T-helper 1 cell treated with Interleukin-12 subunit alpha and Interleukin-12 subunit beta and Interleukin-4 antibody, amounts not matched to agents 30 μg/mL and 1 μg/mL, for 36 hours (primary cell): ENCODE results near the gene GIMAP1.

Source experiments
- H3K27ac Mint-ChIP-seq: one replicate; pipeline ENCODE4 v1.8.0; 2021; ENCODE audit warnings: mild to moderate bottlenecking, mixed read lengths
- H3K27me3 Mint-ChIP-seq: one replicate; pipeline ENCODE4 v1.8.0; 2021; ENCODE audit warnings: low read depth, mixed read lengths
- H3K36me3 Mint-ChIP-seq: one replicate; pipeline ENCODE4 v1.8.0; 2021; ENCODE audit warnings: low read depth, mixed read lengths
- H3K4me1 Mint-ChIP-seq: one replicate; pipeline ENCODE4 v1.8.0; 2021; ENCODE audit warnings: low read depth, mixed read lengths
- H3K4me3 Mint-ChIP-seq: one replicate; pipeline ENCODE4 v1.8.0; 2021; ENCODE audit warnings: mild to moderate bottlenecking, moderate library complexity, mixed read lengths
- H3K9me3 Mint-ChIP-seq: one replicate; pipeline ENCODE4 v1.8.0; 2021; ENCODE audit warnings: mixed read lengths

GIMAP1 gene

DNA sequence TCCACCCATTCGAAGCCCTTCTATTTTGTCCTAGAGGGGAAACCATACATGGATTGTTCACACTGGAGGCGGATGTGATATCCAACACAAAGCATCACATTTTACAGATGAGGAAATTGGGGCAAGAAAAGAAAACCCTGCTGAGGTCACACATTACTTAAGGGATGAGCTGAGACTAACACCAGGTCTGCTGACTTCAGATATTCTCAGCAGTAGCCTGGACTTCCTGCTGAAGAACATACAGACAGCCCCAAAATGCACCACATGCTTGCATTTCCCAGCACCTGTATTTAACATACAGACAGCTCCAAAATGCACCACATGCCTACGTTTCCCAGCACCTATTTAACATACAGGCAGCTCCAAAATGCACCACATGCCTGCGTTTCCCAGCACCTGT, 32.0 kb downstream of the GIMAP1 start:
- H3K27me3 Mint-ChIP-seq, result no peaks in the 10 kb centered on the region
- no peaks in the 10 kb centered on the region for H3K9me3 Mint-ChIP-seq
- H3K4me1 Mint-ChIP-seq, result peaks cover 74% of the 10 kb centered on the region
- peaks cover 42% of the 10 kb centered on the region for H3K36me3 Mint-ChIP-seq
- peak overlapping the region; percentile 77 for H3K4me3 Mint-ChIP-seq
- H3K27ac Mint-ChIP-seq, result peak overlapping the region; percentile 85

GRCh38 chr7:150751702-150752101, 35.3 kb downstream of the GIMAP1 start:
- H3K4me3 Mint-ChIP-seq, result no peak overlapping the region
- peaks cover 4% of the 10 kb centered on the region for H3K27me3 Mint-ChIP-seq
- H3K4me1 Mint-ChIP-seq, result peaks cover 72% of the 10 kb centered on the region
- H3K9me3 Mint-ChIP-seq, result no peaks in the 10 kb centered on the region
- H3K36me3 Mint-ChIP-seq, result peaks cover 16% of the 10 kb centered on the region
- peak overlapping the region; percentile 15 for H3K27ac Mint-ChIP-seq

DNA sequence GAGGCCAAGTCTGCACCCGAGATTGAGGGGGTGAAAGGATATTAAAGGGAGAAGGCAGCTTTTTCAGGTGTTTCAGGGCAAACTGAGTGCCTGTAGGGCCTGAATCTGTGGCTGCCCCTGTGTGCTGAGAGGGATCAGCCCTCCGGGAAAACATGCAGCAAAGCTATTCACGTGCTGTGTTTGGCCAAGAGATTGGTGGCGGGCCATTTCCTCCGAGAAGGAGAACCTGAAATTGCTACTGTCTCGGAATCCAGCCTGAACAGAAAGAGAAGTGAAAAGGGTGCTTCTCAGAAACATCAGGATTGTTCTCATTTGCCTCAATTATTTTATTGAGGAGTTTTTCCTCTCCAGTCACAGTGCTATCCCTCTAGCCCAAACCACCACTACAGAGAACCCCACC, 36.8 kb downstream of the GIMAP1 start:
- H3K27ac Mint-ChIP-seq, result no peak overlapping the region
- no peak overlapping the region for H3K4me3 Mint-ChIP-seq
- no peaks in the 10 kb centered on the region for H3K9me3 Mint-ChIP-seq
- peaks cover 4% of the 10 kb centered on the region for H3K27me3 Mint-ChIP-seq
- peaks cover 6% of the 10 kb centered on the region for H3K36me3 Mint-ChIP-seq
- peaks cover 64% of the 10 kb centered on the region for H3K4me1 Mint-ChIP-seq

- H3K27ac Mint-ChIP-seq, result peak overlapping the region; percentile 92
- H3K4me3 Mint-ChIP-seq, result peak overlapping the region; percentile 56
- peaks cover 5% of the 10 kb centered on the region for H3K36me3 Mint-ChIP-seq
- H3K27me3 Mint-ChIP-seq, result peaks cover 4% of the 10 kb centered on the region
- H3K9me3 Mint-ChIP-seq, result no peaks in the 10 kb centered on the region
- H3K4me1 Mint-ChIP-seq, result peaks cover 56% of the 10 kb centered on the region
Observed at GRCh38 chr7:150753826-150754603, 37.6 kb downstream of the GIMAP1 start.

DNA sequence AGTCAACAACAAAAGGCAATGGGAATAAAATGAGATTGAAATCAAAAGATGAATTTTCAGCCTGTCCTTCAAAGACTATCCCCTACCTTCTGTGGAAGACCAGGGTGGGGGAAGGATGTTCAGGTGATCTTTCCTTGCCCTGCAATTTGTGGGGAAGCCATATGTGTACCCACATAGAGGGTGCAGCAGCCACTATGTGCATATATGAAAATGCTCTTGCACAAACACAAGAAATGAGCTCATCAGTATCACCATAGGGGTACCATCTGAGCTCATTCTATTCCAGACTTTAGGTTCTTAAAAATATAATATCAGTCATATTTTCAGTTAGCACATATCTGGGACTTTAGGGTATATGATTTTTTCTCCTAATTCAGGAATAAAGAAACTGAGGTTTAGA, 38.5 kb downstream of the GIMAP1 start:
- Mint-ChIP-seq H3K27me3 (peaks cover 4% of the 10 kb centered on the region), H3K9me3 (peaks cover 4% of the 10 kb centered on the region), H3K4me3 (peak overlapping the region; percentile 70), H3K36me3 (peaks cover 8% of the 10 kb centered on the region), H3K4me1 (peaks cover 52% of the 10 kb centered on the region), H3K27ac (peak overlapping the region; percentile 92)

DNA sequence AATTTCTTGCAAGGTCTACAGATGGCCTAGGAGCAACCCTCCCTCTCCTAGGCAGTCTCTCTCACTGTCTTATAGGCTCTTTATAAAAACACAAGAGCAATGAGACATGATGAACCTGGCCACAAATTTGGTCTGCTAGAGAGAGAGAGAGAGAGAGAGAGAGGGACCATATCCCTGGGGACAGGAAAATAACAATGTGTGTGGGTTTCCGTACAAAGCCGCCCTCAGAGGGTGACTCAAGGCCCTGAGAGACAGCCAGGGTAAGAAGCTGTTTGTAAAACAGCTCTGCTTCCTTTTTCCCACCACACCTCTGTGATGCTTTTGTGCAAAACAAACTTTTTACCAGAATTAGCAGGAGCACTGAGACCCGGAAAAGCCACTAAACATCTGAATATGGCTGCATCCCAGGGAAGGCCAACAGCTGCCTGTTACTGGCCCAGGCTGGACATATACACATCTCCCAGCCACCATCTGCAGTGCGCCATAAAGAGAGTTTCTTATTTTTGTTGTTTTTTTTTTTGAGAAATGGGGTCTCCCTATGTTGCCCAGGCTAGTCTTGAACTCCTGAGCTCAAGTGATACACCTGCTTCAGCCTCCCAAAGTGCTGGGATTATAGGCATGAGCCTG, 39.2 kb downstream of the GIMAP1 start:
- Mint-ChIP-seq H3K36me3 (peaks cover 8% of the 10 kb centered on the region), H3K27me3 (peaks cover 4% of the 10 kb centered on the region), H3K4me3 (peak overlapping the region; percentile 70), H3K9me3 (peaks cover 4% of the 10 kb centered on the region), H3K27ac (peak overlapping the region; percentile 92), H3K4me1 (peaks cover 48% of the 10 kb centered on the region)

DNA sequence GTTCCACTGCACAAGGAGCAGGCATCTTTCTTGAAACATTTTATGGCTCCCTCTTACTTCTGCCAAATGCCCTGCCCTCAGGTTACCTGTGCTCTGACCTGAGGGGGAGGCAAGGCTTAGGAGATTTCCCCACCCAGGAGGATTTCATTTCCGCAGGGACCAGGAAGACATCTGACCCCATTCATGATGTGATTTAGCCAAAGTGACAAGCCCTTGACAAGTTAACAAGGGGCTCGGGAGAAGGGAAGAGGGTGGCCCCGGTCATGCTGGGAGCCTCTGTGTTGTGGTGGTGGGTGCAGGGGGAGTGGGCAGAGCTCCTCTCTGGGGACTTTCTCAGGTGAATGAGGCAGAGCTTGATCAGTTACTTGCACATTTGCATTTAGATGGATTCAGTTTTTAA, 39.8 kb downstream of the GIMAP1 start:
- Mint-ChIP-seq H3K4me3 (peak overlapping the region; percentile 70), H3K4me1 (peaks cover 44% of the 10 kb centered on the region), H3K9me3 (peaks cover 4% of the 10 kb centered on the region)

GRCh38 chr7:150756858-150757257, 40.4 kb downstream of the GIMAP1 start:
- H3K4me1 Mint-ChIP-seq, result peaks cover 42% of the 10 kb centered on the region
- peaks cover 14% of the 10 kb centered on the region for H3K36me3 Mint-ChIP-seq
- peaks cover 10% of the 10 kb centered on the region for H3K9me3 Mint-ChIP-seq
- peak overlapping the region; percentile 92 for H3K27ac Mint-ChIP-seq
- peak overlapping the region; percentile 70 for H3K4me3 Mint-ChIP-seq
- peaks cover 10% of the 10 kb centered on the region for H3K27me3 Mint-ChIP-seq

More for the DNA sequence above, 39.8 kb downstream of the GIMAP1 start:
- H3K36me3 Mint-ChIP-seq, result peaks cover 9% of the 10 kb centered on the region
- peak overlapping the region; percentile 92 for H3K27ac Mint-ChIP-seq
- H3K27me3 Mint-ChIP-seq, result peaks cover 4% of the 10 kb centered on the region

DNA sequence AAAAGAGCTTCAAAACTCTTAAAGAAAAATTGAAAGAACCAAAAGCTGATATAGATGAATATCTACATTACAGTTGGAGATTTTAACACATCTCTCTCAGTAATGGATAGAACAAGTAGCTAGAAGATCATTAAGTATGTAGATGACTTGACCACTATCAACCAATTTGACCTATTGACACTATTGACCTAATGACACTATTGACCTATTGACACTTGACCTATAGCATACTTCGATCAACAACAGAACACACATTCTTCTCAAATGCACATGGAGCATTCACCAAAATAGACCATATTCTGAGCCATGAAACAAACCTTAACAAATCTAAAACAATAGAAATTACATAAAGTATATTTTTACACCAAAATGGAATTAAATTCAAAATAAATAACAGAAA, 43.1 kb downstream of the GIMAP1 start:
- Mint-ChIP-seq H3K4me1 (peaks cover 26% of the 10 kb centered on the region), H3K36me3 (peaks cover 12% of the 10 kb centered on the region), H3K27ac (no peak overlapping the region), H3K9me3 (peaks cover 15% of the 10 kb centered on the region), H3K27me3 (peaks cover 16% of the 10 kb centered on the region), H3K4me3 (no peak overlapping the region)

DNA sequence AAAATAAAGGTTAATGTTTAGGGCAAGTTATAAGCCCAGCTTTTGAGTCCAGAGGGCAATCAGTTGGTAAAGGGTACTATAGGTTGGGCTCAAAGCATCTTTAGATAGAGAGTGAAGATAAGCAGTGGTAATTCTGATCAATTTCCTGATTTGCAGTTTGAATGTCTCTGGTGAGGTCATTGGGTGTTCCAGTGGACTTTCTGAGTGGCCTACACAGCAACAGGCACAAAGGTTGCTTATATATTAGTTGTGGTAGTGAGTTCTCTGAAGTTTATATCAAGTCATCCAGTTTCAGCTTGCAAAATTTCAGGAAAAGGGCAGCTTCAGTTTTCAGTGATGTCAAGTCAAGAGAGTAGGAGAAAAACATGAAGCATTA, 49.9 kb downstream of the GIMAP1 start:
- Mint-ChIP-seq H3K27me3 (peaks cover 18% of the 10 kb centered on the region), H3K36me3 (peaks cover 4% of the 10 kb centered on the region), H3K4me1 (no peaks in the 10 kb centered on the region), H3K9me3 (peaks cover 9% of the 10 kb centered on the region), H3K27ac (no peak overlapping the region), H3K4me3 (no peak overlapping the region)

GRCh38 chr7:150769768-150770167, 53.4 kb downstream of the GIMAP1 start:
- peaks cover 3% of the 10 kb centered on the region for H3K36me3 Mint-ChIP-seq
- no peak overlapping the region for H3K4me3 Mint-ChIP-seq
- H3K9me3 Mint-ChIP-seq, result peaks cover 19% of the 10 kb centered on the region
- no peak overlapping the region for H3K27ac Mint-ChIP-seq
- peaks cover 18% of the 10 kb centered on the region for H3K27me3 Mint-ChIP-seq
- no peaks in the 10 kb centered on the region for H3K4me1 Mint-ChIP-seq
